ENCODE data around the gene NR5A2.

Gene NR5A2

GRCh38 chr1:200223207-200223606, 195.7 kb downstream of the NR5A2 start:
- TF ChIP-seq CTCF (IDR thresholded peaks at IDR 0.05; ENCODE audit: low read depth, low read length, missing control alignments) = no peak

GRCh38 chr1:200223613-200224012, 196.1 kb downstream of the NR5A2 start:
- H3K4me3 ChIP-seq (replicated peaks; ENCODE audit: low read depth, low read length) = no peak overlapping the region
- no peak for TF ChIP-seq CTCF (IDR thresholded peaks at IDR 0.05; ENCODE audit: low read depth, low read length, missing control alignments)

More at GRCh38 chr1:200223207-200223606, 195.7 kb downstream of the NR5A2 start:
- H3K4me3 ChIP-seq (replicated peaks; ENCODE audit: low read depth, low read length) = no peak overlapping the region
- DNase-seq (ENCODE audit: extremely low read depth, low read depth) = no peak

GRCh38 chr1:200224315-200224714, 196.8 kb downstream of the NR5A2 start:
- no peak for DNase-seq (ENCODE audit: extremely low read depth, low read depth)
- H3K4me3 ChIP-seq (replicated peaks; ENCODE audit: low read depth, low read length) = no peak overlapping the region
- no peak for TF ChIP-seq CTCF (IDR thresholded peaks at IDR 0.05; ENCODE audit: low read depth, low read length, missing control alignments)

More at GRCh38 chr1:200223613-200224012, 196.1 kb downstream of the NR5A2 start:
- DNase-seq (ENCODE audit: extremely low read depth, low read depth) = no peak

- no peak for DNase-seq (ENCODE audit: extremely low read depth, low read depth)
- H3K4me3 ChIP-seq (replicated peaks; ENCODE audit: low read depth, low read length) = no peak overlapping the region
- no peak for TF ChIP-seq CTCF (IDR thresholded peaks at IDR 0.05; ENCODE audit: low read depth, low read length, missing control alignments)
These were observed 198.9 kb downstream of the NR5A2 start for GRCh38 chr1:200226268-200226968.

- no peak for TF ChIP-seq CTCF (IDR thresholded peaks at IDR 0.05; ENCODE audit: low read depth, low read length, missing control alignments)
- H3K4me3 ChIP-seq (replicated peaks; ENCODE audit: low read depth, low read length) = no peak overlapping the region
- DNase-seq (ENCODE audit: extremely low read depth, low read depth) = no peak
These were observed 199.4 kb downstream of the NR5A2 start for GRCh38 chr1:200226969-200227303.

All from HFF-Myc (cell line).